ENCODE results near the gene DUSP1. TPM values are rescaled to one million over a fixed set of nuclear protein-coding genes. Genes with fewer than 3 reads are reported as not detected.

The DUSP1 gene
- total RNA-seq, 1 donor from 2014 or later: 150 TPM

GRCh38 chr5:172801179-172801671, 30.2 kb upstream of the DUSP1 start:
- no peak overlapping the region for H3K4me3 Mint-ChIP-seq (ENCODE audit: unreplicated experiment)
- H3K27me3 Mint-ChIP-seq (ENCODE audit: low read depth): no peaks in the 10 kb centered on the region
- no peaks in the 10 kb centered on the region for H3K36me3 Mint-ChIP-seq (ENCODE audit: low read depth)
- H3K4me1 Mint-ChIP-seq (ENCODE audit: low read depth): peaks cover 58% of the 10 kb centered on the region
- no peaks in the 10 kb centered on the region for H3K9me3 Mint-ChIP-seq (ENCODE audit: low read depth)
- TF ChIP-seq, protein P1, sequence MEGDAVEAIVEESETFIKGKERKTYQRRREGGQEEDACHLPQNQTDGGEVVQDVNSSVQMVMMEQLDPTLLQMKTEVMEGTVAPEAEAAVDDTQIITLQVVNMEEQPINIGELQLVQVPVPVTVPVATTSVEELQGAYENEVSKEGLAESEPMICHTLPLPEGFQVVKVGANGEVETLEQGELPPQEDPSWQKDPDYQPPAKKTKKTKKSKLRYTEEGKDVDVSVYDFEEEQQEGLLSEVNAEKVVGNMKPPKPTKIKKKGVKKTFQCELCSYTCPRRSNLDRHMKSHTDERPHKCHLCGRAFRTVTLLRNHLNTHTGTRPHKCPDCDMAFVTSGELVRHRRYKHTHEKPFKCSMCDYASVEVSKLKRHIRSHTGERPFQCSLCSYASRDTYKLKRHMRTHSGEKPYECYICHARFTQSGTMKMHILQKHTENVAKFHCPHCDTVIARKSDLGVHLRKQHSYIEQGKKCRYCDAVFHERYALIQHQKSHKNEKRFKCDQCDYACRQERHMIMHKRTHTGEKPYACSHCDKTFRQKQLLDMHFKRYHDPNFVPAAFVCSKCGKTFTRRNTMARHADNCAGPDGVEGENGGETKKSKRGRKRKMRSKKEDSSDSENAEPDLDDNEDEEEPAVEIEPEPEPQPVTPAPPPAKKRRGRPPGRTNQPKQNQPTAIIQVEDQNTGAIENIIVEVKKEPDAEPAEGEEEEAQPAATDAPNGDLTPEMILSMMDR (IDR thresholded peaks at IDR 0.05): no peak
- DNase-seq (ENCODE audit: low spot score): no peak
- H3K27ac Mint-ChIP-seq (ENCODE audit: unreplicated experiment): peak overlapping the region; percentile 89

DNA sequence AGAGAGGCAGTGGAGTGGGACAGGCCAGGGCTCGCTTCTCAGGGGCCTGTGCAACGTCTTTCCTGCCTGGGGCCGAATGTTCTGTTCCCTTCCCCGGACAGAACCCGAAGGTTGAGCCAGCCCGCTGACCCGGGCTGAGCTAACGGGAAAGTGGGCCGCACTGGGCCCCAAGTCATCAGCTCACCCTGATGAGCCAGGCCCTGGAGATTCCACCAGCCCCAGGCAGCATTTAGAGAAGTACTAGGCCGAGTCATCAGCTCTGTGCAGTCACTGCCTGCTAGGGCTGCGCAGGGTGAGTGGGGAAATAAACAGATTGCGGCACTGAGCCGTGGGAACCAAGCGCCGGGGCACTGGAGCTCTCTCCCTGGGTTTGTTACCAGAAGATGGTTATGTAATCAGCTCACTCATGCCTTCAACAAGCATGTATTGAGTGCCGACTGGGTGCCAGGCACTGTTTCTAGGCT, 29.1 kb upstream of the DUSP1 start:
- Mint-ChIP-seq H3K36me3 (ENCODE audit: low read depth) (no peaks in the 10 kb centered on the region), H3K27me3 (ENCODE audit: low read depth) (no peaks in the 10 kb centered on the region), H3K27ac (ENCODE audit: unreplicated experiment) (peak overlapping the region; percentile 90), H3K9me3 (ENCODE audit: low read depth) (no peaks in the 10 kb centered on the region), H3K4me3 (ENCODE audit: unreplicated experiment) (no peak overlapping the region), H3K4me1 (ENCODE audit: low read depth) (peaks cover 62% of the 10 kb centered on the region)
- TF ChIP-seq, protein P1 (IDR thresholded peaks at IDR 0.05): no peak
- DNase-seq (ENCODE audit: low spot score): no peak

DNA sequence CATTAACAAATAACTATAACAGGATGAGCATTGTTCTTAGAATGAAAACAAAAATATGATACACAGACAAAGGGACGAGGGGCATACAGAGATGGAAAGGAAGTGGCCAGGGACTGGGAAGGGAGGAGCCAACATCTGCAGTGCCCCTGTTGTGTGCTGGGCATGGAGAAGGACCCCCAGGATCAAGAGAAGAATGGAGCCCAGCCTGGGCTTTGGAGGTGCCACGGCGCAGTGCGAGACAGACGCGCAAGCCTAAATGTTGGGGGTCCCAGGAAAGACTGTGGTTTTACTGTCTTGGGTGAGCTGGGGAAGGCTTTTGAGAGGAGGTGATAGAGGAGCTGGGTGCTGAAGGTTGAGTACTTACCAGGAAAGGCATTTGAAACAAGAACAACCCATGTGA, 28.4 kb upstream of the DUSP1 start:
- H3K9me3 Mint-ChIP-seq (ENCODE audit: low read depth): no peaks in the 10 kb centered on the region
- no peak overlapping the region for H3K4me3 Mint-ChIP-seq (ENCODE audit: unreplicated experiment)
- H3K4me1 Mint-ChIP-seq (ENCODE audit: low read depth): peaks cover 70% of the 10 kb centered on the region
- H3K27ac Mint-ChIP-seq (ENCODE audit: unreplicated experiment): peak overlapping the region; percentile 90
- no peaks in the 10 kb centered on the region for H3K27me3 Mint-ChIP-seq (ENCODE audit: low read depth)
- no peaks in the 10 kb centered on the region for H3K36me3 Mint-ChIP-seq (ENCODE audit: low read depth)
- DNase-seq (ENCODE audit: low spot score): no peak
- TF ChIP-seq, protein P1 (IDR thresholded peaks at IDR 0.05): no peak

DNA sequence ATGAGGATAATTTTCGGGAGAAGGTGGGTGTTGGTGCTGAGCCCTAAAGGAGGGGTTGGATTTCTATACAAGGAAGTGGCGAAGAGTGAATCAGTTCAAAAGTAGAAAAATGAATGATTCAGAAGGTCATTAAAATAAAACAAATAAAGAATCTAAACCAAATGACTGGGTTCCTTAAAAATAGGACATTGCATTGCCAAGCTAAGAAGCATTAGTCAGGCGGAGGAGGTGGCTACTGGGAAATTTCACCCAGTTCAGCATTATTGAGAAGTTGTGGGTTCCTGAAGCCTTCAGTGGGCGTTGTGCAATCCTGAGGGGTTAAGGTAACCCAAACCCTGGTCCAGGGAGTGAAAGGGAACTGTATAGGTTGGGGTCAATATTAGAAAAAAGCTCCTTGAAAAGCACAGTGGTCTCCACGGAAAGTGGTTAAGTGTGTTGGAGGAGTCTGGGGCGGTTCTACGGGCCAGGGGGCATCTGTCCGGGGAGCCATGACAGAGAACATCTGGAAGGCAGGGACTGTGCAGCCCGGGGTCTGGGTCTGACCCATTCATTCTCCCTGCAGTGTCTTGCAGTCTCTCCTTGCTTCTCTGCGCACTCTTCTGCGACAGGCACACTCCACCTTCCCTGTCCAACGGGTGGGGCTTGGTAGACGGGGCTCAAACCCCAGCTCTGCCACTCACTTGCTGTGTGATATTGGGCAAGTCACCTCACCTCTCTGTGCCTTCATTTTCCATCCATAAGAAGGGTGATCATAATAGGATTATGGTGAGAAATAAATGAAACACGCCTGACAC, 27.6 kb upstream of the DUSP1 start:
- no peak for DNase-seq (ENCODE audit: low spot score)
- Mint-ChIP-seq H3K27ac (ENCODE audit: unreplicated experiment) (peak overlapping the region; percentile 90), H3K36me3 (ENCODE audit: low read depth) (no peaks in the 10 kb centered on the region), H3K27me3 (ENCODE audit: low read depth) (no peaks in the 10 kb centered on the region), H3K9me3 (ENCODE audit: low read depth) (no peaks in the 10 kb centered on the region), H3K4me1 (ENCODE audit: low read depth) (peaks cover 78% of the 10 kb centered on the region), H3K4me3 (ENCODE audit: unreplicated experiment) (no peak overlapping the region)
- TF ChIP-seq, protein P1 (IDR thresholded peaks at IDR 0.05): no peak

- H3K9me3 Mint-ChIP-seq (ENCODE audit: low read depth): no peaks in the 10 kb centered on the region
- no peaks in the 10 kb centered on the region for H3K27me3 Mint-ChIP-seq (ENCODE audit: low read depth)
- DNase-seq (ENCODE audit: low spot score): no peak
- H3K4me1 Mint-ChIP-seq (ENCODE audit: low read depth): peaks cover 86% of the 10 kb centered on the region
- H3K4me3 Mint-ChIP-seq (ENCODE audit: unreplicated experiment): no peak overlapping the region
- TF ChIP-seq, protein P1 (IDR thresholded peaks at IDR 0.05): no peak
- no peaks in the 10 kb centered on the region for H3K36me3 Mint-ChIP-seq (ENCODE audit: low read depth)
- peak overlapping the region; percentile 90 for H3K27ac Mint-ChIP-seq (ENCODE audit: unreplicated experiment)
Observed at GRCh38 chr5:172797771-172798191, 26.8 kb upstream of the DUSP1 start.
